Endothelial cell (in vitro differentiated cells): ENCODE measurements around the gene DES. TPM values are rescaled to one million over a fixed set of nuclear protein-coding genes. Genes with fewer than 3 reads are reported as not detected.

Experiments used
- DNase-seq: peaks from one replicate; pipeline ENCODE4 v3.0.0; 2021; ENCODE audit warnings: low spot score
- H3K27ac Mint-ChIP-seq: one replicate; pipeline ENCODE4 v1.8.0; 2021; ENCODE audit warnings: mixed read lengths, inconsistent platforms; ENCODE audit not compliant: unreplicated experiment
- H3K27me3 Mint-ChIP-seq: one replicate; pipeline ENCODE4 v1.8.0; 2021; ENCODE audit warnings: mild to moderate bottlenecking, moderate library complexity, mixed read lengths, inconsistent platforms; ENCODE audit not compliant: unreplicated experiment
- H3K36me3 Mint-ChIP-seq: one replicate; pipeline ENCODE4 v1.8.0; 2021; ENCODE audit warnings: mild to moderate bottlenecking, low read depth, mixed read lengths, inconsistent platforms; ENCODE audit not compliant: unreplicated experiment
- H3K4me1 Mint-ChIP-seq: one replicate; pipeline ENCODE4 v1.8.0; 2021; ENCODE audit warnings: mild to moderate bottlenecking, mixed read lengths, inconsistent platforms; ENCODE audit not compliant: unreplicated experiment
- H3K4me3 Mint-ChIP-seq: one replicate; pipeline ENCODE4 v1.8.0; 2021; ENCODE audit warnings: mild to moderate bottlenecking, mixed read lengths, inconsistent platforms; ENCODE audit not compliant: unreplicated experiment
- H3K9me3 Mint-ChIP-seq: one replicate; pipeline ENCODE4 v1.8.0; 2021; ENCODE audit warnings: mixed read lengths, inconsistent platforms; ENCODE audit not compliant: unreplicated experiment
- total RNA-seq: library from RNA; stranded (reverse); fragmentation: NEBNext Ultra II Directional; extraction: Animal tissue kit (Norgen Biotek cat#: 25700); gene quantifications from one replicate; pipeline ENCODE4 v1.2.1, GENCODE V29; 2021; ENCODE audit not compliant: unreplicated experiment
- TF ChIP-seq, protein P1 (sequence below): fragments of 200-600 bp; sonication (generic); IDR thresholded peaks from one replicate; pipeline ENCODE4 v1.5.0; 2021; ENCODE audit warnings: antibody characterized with exemption; ENCODE audit not compliant: unreplicated experiment

The DES gene
- total RNA-seq, 1 donor from 2014 or later = 0.10 TPM

DNA sequence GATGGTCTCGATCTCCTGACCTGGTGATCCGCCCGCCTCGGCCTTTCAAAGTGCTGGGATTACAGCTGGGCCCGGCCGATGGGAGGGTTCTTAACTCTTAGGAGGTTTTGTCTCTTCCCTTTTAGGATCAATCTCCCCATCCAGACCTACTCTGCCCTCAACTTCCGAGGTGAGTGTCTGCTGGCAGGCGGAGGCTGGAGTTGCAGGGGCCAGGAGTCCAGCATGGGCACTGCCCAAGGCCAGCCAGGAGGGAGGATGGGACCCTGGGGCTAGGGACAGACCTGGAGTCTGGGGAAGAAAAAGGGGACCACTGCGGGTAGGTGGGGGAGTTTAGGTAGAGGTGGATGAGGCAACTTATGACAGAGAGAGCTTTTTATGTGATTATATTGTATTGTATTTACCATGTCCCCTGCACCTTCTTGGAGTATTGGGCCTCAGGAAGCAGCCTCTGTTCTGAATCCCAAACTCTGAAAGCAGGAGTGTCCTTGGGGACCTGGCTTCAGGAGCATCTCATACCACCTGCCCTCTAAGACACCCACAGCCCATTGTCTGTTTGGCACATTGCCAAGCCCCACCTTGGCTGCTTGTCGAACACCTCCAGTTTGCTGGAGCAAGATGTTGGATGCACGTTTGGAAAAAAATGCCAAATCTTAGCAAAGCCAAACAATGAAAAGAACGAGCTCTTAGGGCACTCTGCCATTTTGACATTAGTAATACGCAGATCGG is 5.6 kb downstream of the DES start:
- no peak for DNase-seq
- Mint-ChIP-seq H3K27me3 (peaks cover 9% of the 10 kb centered on the region), H3K4me3 (no peak overlapping the region), H3K36me3 (no peaks in the 10 kb centered on the region), H3K4me1 (no peaks in the 10 kb centered on the region), H3K27ac (no peak overlapping the region), H3K9me3 (no peaks in the 10 kb centered on the region)
- TF ChIP-seq, protein P1, sequence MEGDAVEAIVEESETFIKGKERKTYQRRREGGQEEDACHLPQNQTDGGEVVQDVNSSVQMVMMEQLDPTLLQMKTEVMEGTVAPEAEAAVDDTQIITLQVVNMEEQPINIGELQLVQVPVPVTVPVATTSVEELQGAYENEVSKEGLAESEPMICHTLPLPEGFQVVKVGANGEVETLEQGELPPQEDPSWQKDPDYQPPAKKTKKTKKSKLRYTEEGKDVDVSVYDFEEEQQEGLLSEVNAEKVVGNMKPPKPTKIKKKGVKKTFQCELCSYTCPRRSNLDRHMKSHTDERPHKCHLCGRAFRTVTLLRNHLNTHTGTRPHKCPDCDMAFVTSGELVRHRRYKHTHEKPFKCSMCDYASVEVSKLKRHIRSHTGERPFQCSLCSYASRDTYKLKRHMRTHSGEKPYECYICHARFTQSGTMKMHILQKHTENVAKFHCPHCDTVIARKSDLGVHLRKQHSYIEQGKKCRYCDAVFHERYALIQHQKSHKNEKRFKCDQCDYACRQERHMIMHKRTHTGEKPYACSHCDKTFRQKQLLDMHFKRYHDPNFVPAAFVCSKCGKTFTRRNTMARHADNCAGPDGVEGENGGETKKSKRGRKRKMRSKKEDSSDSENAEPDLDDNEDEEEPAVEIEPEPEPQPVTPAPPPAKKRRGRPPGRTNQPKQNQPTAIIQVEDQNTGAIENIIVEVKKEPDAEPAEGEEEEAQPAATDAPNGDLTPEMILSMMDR = no peak

DNA sequence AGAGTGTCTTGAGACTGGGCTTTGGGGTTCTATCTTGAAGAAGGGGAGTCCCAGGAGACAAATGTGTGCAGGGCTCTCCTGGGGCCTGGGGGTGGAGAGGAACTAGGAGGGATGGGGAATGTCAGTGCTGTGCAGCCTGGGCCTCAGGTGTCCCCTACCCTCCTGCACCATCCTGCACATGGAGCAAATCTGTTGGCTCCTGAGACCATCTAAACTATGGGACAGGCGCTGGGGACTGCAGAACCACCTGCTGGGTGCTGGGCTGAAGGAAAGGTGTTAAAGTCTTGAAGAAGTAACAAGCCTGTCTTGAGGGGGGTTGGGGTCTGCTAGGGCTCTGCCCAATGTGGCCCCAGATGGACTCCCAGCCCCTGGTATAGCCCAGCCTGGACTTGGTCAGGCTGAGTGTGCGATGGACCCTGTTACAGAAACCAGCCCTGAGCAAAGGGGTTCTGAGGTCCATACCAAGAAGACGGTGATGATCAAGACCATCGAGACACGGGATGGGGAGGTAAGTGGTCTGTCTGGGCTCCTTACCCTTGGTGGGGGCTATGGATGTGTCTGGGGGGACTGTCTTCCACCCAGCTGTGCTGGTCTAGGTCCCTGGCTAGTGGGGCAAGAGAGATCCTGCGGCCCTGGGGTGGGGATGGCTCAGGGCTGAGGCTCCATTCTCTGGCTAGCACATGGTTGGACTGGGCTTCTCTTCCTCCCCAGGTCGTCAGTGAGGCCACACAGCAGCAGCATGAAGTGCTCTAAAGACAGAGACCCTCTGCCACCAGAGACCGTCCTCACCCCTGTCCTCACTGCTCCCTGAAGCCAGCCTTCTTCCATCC is 7.3 kb downstream of the DES start:
- TF ChIP-seq, protein P1 = no peak
- Mint-ChIP-seq H3K27me3 (peaks cover 3% of the 10 kb centered on the region), H3K9me3 (no peaks in the 10 kb centered on the region), H3K36me3 (no peaks in the 10 kb centered on the region), H3K4me1 (no peaks in the 10 kb centered on the region), H3K27ac (no peak overlapping the region), H3K4me3 (no peak overlapping the region)
- no peak for DNase-seq

DNA sequence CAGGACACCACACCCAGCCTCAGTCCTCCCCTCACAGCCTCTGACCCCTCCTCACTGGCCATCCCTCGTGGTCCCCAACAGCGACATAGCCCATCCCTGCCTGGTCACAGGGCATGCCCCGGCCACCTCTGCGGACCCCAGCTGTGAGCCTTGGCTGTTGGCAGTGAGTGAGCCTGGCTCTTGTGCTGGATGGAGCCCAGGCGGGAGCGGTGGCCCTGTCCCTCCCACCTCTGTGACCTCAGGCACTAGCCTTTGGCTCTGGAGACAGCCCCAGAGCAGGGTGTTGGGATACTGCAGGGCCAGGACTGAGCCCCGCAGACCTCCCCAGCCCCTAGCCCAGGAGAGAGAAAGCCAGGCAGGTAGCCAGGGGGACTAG is 7.9 kb downstream of the DES start:
- Mint-ChIP-seq H3K4me3 (no peak overlapping the region), H3K9me3 (no peaks in the 10 kb centered on the region), H3K4me1 (peaks cover under 1% of the 10 kb centered on the region), H3K36me3 (no peaks in the 10 kb centered on the region), H3K27ac (no peak overlapping the region), H3K27me3 (peaks cover 3% of the 10 kb centered on the region)
- TF ChIP-seq, protein P1 = no peak
- DNase-seq = no peak

DNA sequence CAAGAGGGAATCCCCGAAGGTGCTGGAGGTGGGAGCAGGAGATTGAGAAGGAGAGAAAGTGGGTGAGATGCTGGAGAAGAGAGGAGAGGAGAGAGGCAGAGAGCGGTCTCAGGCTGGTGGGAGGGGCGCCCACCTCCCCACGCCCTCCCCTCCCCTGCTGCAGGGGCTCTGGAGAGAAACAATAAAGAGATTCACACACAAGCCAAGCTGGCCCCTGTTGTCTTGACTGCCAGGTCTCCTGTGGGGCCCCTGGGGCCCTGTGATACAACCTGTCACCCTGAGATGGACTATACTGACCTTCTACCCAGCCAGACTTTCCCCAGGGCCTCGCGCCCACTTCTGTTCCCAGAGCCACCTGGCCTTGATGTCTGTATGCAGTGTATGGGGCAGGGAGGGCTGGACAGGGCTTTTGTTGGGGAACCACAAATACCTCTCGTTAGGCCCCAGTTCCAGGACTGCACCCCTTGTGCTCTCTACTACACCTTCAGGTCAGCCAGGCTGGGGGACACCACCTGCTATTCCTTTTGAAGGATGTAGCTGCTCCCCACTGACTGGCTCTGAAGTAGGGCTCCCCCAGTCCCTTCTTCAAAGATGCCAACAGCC is 8.5 kb downstream of the DES start:
- Mint-ChIP-seq H3K27ac (no peak overlapping the region), H3K4me1 (peaks cover 5% of the 10 kb centered on the region), H3K9me3 (no peaks in the 10 kb centered on the region), H3K36me3 (no peaks in the 10 kb centered on the region), H3K27me3 (peaks cover 3% of the 10 kb centered on the region), H3K4me3 (no peak overlapping the region)
- TF ChIP-seq, protein P1 = no peak
- no peak for DNase-seq
